HG03439 (cell line): ENCODE measurements around the gene NEDD1.

ENCODE experiments used
- ATAC-seq: cut with Tn5 transposase; IDR thresholded peaks from one replicate; pipeline ENCODE4 v1.9.1; 2021; ENCODE audit warnings: mild to moderate bottlenecking, moderate library complexity; ENCODE audit not compliant: unreplicated experiment

The NEDD1 gene

GRCh38 chr12:96901175-96901574, 5.9 kb upstream of the NEDD1 start:
- no peak for ATAC-seq

GRCh38 chr12:96902076-96902475, 5.0 kb upstream of the NEDD1 start:
- no peak for ATAC-seq

- no peak for ATAC-seq
Measured at GRCh38 chr12:96906498-96906848, 584 bp upstream of the NEDD1 start.

- peak; percentile 30 for ATAC-seq
Measured at GRCh38 chr12:96907671-96908422, 790 bp downstream of the NEDD1 start.

GRCh38 chr12:96908423-96908675, 1.3 kb downstream of the NEDD1 start:
- ATAC-seq = no peak

- no peak for ATAC-seq
Measured at GRCh38 chr12:96912261-96912660, 5.2 kb downstream of the NEDD1 start.

GRCh38 chr12:96912943-96913342, 5.9 kb downstream of the NEDD1 start:
- no peak for ATAC-seq

- ATAC-seq = no peak
Measured at GRCh38 chr12:96919510-96920210, 12.6 kb downstream of the NEDD1 start.

GRCh38 chr12:96948782-96949181, 41.7 kb downstream of the NEDD1 start:
- ATAC-seq = peak; percentile 49

GRCh38 chr12:96979532-96979931, 72.5 kb downstream of the NEDD1 start:
- ATAC-seq = no peak

GRCh38 chr12:96980991-96981414, 73.9 kb downstream of the NEDD1 start:
- ATAC-seq = no peak

- no peak for ATAC-seq
Measured at GRCh38 chr12:96981911-96982310, 74.9 kb downstream of the NEDD1 start.

GRCh38 chr12:96982671-96983070, 75.6 kb downstream of the NEDD1 start:
- ATAC-seq = no peak

GRCh38 chr12:96985515-96986362, 78.7 kb downstream of the NEDD1 start:
- peak; percentile 74 for ATAC-seq

GRCh38 chr12:96986883-96987523, 79.9 kb downstream of the NEDD1 start:
- no peak for ATAC-seq

- ATAC-seq = no peak
Measured at GRCh38 chr12:96988919-96989318, 81.9 kb downstream of the NEDD1 start.

- no peak for ATAC-seq
Measured at GRCh38 chr12:96989916-96990315, 82.9 kb downstream of the NEDD1 start.

GRCh38 chr12:96994900-96995299, 87.8 kb downstream of the NEDD1 start:
- no peak for ATAC-seq

- ATAC-seq = no peak
Measured at GRCh38 chr12:96995861-96996260, 88.8 kb downstream of the NEDD1 start.

- ATAC-seq = no peak
Measured at GRCh38 chr12:96997797-96998484, 90.9 kb downstream of the NEDD1 start.

- ATAC-seq = no peak
Measured at GRCh38 chr12:97003276-97003675, 96.2 kb downstream of the NEDD1 start.
